HepG2 (cell line): ENCODE measurements around the gene FLT3LG. TPM values are rescaled to one million over a fixed set of nuclear protein-coding genes. Genes with fewer than 3 reads are reported as not detected.

Source experiments
- DR1 ChIP-seq: sonication (generic); formaldehyde crosslinking; IDR thresholded peaks from 2 replicates; pipeline ENCODE4 v1.8.0; 2021; ENCODE audit warnings: mild to moderate bottlenecking, missing genetic modification reagents, inconsistent platforms
- E2F1 ChIP-seq: sonication (generic); formaldehyde crosslinking; IDR thresholded peaks from 2 replicates; pipeline ENCODE4 v1.5.0; 2020; ENCODE audit warnings: missing genetic modification reagents
- MED13 ChIP-seq: sonication (generic); formaldehyde crosslinking; IDR thresholded peaks from 2 replicates; pipeline ENCODE4 v1.5.0; 2020; ENCODE audit warnings: missing genetic modification reagents
- NR2F6 ChIP-seq, 2 experiments: IDR thresholded peaks; 2 replicates each; pipeline ENCODE4 v1.6.1; 2016; ENCODE audit warnings: antibody characterized with exemption in 1 of 2, mild to moderate bottlenecking in 1 of 2
- PHF20 ChIP-seq: sonication (generic); formaldehyde crosslinking; IDR thresholded peaks from 2 replicates; pipeline ENCODE4 v1.5.0; 2020; ENCODE audit warnings: mild to moderate bottlenecking, missing genetic modification reagents
- SCMH1 ChIP-seq: sonication (generic); formaldehyde crosslinking; IDR thresholded peaks from 2 replicates; pipeline ENCODE4 v1.9.0; 2021; ENCODE audit warnings: missing genetic modification reagents, mild to moderate bottlenecking, borderline replicate concordance
- SIN3B ChIP-seq: fragments of 150-350 bp; IDR thresholded peaks from 2 replicates; pipeline ENCODE4 v1.6.1; 2014; ENCODE audit warnings: low read length
- SIX4 ChIP-seq: sonication (generic); formaldehyde crosslinking; IDR thresholded peaks from 2 replicates; pipeline ENCODE4 v1.4.0; 2020; ENCODE audit warnings: missing genetic modification reagents
- ZNF264 ChIP-seq: sonication (generic); formaldehyde crosslinking; IDR thresholded peaks from 2 replicates; pipeline ENCODE4 v1.4.0; 2020; ENCODE audit warnings: missing genetic modification reagents
- ZNF354B ChIP-seq: sonication (generic); formaldehyde crosslinking; IDR thresholded peaks from 2 replicates; pipeline ENCODE4 v1.8.0; 2022; ENCODE audit warnings: mild to moderate bottlenecking, missing genetic modification reagents
- ZNF574 ChIP-seq: sonication (generic); formaldehyde crosslinking; IDR thresholded peaks from 2 replicates; pipeline ENCODE4 v1.4.0; 2020; ENCODE audit warnings: missing genetic modification reagents
- ZNF772 ChIP-seq: sonication (generic); formaldehyde crosslinking; IDR thresholded peaks from 2 replicates; pipeline ENCODE4 v1.5.0; 2020; ENCODE audit warnings: mild to moderate bottlenecking, missing genetic modification reagents
- ZNF800 ChIP-seq: sonication (generic); formaldehyde crosslinking; IDR thresholded peaks from 2 replicates; pipeline ENCODE4 v1.4.0; 2020; ENCODE audit warnings: missing genetic modification reagents
- polyA plus RNA-seq, 8 experiments: library from polyadenylated mRNA; depleted of rRNA in 3 of 8; stranded (reverse) in 7 of 8; unstranded in 1 of 8; fragments of >200 nt; fragmentation: Illumina TruSeq in 4 of 8; extraction: Trizol in 4 of 8; gene quantifications; 2 replicates each; pipeline versions ENCODE4 v1.2.1 to v1.2.3, GENCODE V29; 2011 to 2016; ENCODE audit warnings: low read depth in 4 of 8, missing spikeins in 1 of 8, mixed read lengths in 1 of 8; ENCODE audit not compliant: insufficient read depth in 1 of 8
- total RNA-seq, 5 experiments: library from RNA; depleted of rRNA; stranded (reverse); fragments of >200 nt; fragmentation: Illumina TruSeq; extraction: Trizol; gene quantifications; 2 replicates each; pipeline ENCODE4 v1.2.3, GENCODE V29; 2016; ENCODE audit warnings: low read depth in 1 of 5
- TF ChIP-seq, protein P1 (sequence below): sonication (generic); formaldehyde crosslinking; conservative IDR thresholded peaks from 2 replicates; pipeline ENCODE4 v1.4.0; 2020; ENCODE audit warnings: missing genetic modification reagents
- TF ChIP-seq, protein P2 (sequence below): sonication (generic); formaldehyde crosslinking; IDR thresholded peaks from 2 replicates; pipeline ENCODE4 v1.4.0; 2020; ENCODE audit warnings: missing genetic modification reagents
- TF ChIP-seq, protein P3 (sequence below): sonication (generic); formaldehyde crosslinking; IDR thresholded peaks from 2 replicates; pipeline ENCODE4 v1.9.0; 2021; ENCODE audit warnings: missing genetic modification reagents, borderline replicate concordance

The FLT3LG gene
- total and polyA plus RNA-seq, 2 of the 13 experiments (the other 11 are each of a cell fraction or from before 2014, with no cell fraction given) = 1.5 to 2.6 TPM

DNA sequence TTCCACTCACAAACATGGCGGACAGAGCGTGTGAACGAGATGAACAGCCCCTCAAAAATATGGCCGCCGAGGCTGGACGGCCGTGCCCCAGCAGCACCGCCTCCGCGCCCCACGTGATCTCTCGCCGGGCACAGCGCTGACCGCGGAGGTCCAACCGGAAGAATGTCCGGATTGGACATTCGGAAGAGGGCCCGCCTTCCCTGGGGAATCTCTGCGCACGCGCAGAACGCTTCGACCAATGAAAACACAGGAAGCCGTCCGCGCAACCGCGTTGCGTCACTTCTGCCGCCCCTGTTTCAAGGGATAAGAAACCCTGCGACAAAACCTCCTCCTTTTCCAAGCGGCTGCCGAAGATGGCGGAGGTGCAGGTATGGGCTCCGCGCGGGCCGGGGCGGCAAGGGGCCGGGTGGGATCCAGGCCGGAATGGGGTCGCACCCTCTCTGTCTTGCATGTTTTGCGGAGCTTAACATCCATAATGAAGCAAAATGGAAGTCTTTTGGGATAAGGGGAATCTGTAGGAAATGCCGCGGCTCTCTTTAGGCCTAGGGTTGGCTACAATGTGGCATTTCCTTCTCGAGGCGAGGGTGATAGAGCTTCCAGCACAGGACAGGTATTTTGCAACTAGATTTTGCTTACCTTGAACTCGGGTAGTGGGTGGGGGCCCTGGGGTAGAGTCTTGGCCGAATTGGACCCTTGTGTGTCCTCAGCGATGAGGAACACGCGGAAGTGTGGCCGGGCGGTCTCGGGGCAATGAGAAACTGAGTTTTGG lies 13.4 kb downstream of the FLT3LG start, which contains the start of gene RPL13A (continued):
- TF ChIP-seq, protein P1, sequence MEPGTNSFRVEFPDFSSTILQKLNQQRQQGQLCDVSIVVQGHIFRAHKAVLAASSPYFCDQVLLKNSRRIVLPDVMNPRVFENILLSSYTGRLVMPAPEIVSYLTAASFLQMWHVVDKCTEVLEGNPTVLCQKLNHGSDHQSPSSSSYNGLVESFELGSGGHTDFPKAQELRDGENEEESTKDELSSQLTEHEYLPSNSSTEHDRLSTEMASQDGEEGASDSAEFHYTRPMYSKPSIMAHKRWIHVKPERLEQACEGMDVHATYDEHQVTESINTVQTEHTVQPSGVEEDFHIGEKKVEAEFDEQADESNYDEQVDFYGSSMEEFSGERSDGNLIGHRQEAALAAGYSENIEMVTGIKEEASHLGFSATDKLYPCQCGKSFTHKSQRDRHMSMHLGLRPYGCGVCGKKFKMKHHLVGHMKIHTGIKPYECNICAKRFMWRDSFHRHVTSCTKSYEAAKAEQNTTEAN (CRISPR knock-in tag) = no peak
- TF ChIP-seq ZNF264 (CRISPR knock-in tag) (peak; percentile 64), ZNF772 (CRISPR knock-in tag) (0 out of 2 replicates have a peak, but pooled peaks have one; percentile 14), NR2F6 (IDR thresholded peaks at IDR 0.05) (no peak), NR2F6 (CRISPR knock-in tag; IDR thresholded peaks at IDR 0.05) (peak; percentile 22; the same call in 1 of the 2 replicates), PHF20 (CRISPR knock-in tag) (peak; percentile 83), MED13 (CRISPR knock-in tag) (peak; percentile 75; the same call in 1 of the 2 replicates), E2F1 (peak; percentile 80), DR1 (CRISPR knock-in tag) (peak; percentile 100), ZNF354B (no peak), SIN3B (no peak; the same call in 1 of the 2 replicates), SIX4 (CRISPR knock-in tag) (peak; percentile 66), ZNF800 (0 out of 2 replicates have a peak, but pooled peaks have one; percentile 22), ZNF574 (CRISPR knock-in tag) (peak; percentile 88), SCMH1 (CRISPR knock-in tag) (no peak)
- TF ChIP-seq, protein P2, sequence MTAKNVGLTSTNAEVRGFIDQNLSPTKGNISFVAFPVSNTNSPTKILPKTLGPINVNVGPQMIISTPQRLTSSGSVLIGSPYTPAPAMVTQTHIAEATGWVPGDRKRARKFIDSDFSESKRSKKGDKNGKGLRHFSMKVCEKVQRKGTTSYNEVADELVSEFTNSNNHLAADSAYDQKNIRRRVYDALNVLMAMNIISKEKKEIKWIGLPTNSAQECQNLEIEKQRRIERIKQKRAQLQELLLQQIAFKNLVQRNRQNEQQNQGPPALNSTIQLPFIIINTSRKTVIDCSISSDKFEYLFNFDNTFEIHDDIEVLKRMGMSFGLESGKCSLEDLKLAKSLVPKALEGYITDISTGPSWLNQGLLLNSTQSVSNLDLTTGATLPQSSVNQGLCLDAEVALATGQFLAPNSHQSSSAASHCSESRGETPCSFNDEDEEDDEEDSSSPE (CRISPR knock-in tag) = peak; percentile 72
- TF ChIP-seq, protein P3, sequence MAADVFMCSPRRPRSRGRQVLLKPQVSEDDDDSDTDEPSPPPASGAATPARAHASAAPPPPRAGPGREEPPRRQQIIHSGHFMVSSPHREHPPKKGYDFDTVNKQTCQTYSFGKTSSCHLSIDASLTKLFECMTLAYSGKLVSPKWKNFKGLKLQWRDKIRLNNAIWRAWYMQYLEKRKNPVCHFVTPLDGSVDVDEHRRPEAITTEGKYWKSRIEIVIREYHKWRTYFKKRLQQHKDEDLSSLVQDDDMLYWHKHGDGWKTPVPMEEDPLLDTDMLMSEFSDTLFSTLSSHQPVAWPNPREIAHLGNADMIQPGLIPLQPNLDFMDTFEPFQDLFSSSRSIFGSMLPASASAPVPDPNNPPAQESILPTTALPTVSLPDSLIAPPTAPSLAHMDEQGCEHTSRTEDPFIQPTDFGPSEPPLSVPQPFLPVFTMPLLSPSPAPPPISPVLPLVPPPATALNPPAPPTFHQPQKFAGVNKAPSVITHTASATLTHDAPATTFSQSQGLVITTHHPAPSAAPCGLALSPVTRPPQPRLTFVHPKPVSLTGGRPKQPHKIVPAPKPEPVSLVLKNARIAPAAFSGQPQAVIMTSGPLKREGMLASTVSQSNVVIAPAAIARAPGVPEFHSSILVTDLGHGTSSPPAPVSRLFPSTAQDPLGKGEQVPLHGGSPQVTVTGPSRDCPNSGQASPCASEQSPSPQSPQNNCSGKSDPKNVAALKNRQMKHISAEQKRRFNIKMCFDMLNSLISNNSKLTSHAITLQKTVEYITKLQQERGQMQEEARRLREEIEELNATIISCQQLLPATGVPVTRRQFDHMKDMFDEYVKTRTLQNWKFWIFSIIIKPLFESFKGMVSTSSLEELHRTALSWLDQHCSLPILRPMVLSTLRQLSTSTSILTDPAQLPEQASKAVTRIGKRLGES (CRISPR knock-in tag) = 0 out of 2 replicates have a peak, but pooled peaks have one; percentile 31
